ENCODE measurements around the gene INO80D.
"Not testable (repeated sequence)": the region's sequence is repeated elsewhere in the genome, so short reads cannot be mapped to it uniquely, and the experiment has no call there.

DNA sequence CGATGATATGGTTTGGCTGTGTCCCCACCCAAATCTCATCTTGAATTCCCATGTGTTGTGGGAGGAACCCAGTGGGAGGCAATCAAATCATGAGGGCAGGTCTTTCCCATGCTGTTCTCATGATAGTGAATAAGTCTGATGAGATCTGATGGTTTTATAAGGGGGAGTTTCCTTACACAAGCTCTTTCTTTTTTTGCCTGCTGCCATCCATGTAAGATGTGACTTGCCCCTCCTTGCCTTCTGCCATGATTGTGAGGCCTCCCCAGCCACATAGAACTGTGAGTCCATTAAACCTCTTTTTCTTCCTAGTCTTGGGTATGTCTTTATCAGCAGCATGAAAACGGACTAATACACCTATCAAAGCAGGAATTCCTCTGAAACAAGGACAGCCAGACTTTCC is 107.2 kb downstream of the INO80D start:
- not testable (repeated sequence) for TF ChIP-seq EZH2 (IDR thresholded peaks at IDR 0.05; ENCODE audit: low read length, missing control alignments)
- TF ChIP-seq, protein P1, sequence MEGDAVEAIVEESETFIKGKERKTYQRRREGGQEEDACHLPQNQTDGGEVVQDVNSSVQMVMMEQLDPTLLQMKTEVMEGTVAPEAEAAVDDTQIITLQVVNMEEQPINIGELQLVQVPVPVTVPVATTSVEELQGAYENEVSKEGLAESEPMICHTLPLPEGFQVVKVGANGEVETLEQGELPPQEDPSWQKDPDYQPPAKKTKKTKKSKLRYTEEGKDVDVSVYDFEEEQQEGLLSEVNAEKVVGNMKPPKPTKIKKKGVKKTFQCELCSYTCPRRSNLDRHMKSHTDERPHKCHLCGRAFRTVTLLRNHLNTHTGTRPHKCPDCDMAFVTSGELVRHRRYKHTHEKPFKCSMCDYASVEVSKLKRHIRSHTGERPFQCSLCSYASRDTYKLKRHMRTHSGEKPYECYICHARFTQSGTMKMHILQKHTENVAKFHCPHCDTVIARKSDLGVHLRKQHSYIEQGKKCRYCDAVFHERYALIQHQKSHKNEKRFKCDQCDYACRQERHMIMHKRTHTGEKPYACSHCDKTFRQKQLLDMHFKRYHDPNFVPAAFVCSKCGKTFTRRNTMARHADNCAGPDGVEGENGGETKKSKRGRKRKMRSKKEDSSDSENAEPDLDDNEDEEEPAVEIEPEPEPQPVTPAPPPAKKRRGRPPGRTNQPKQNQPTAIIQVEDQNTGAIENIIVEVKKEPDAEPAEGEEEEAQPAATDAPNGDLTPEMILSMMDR (conservative IDR thresholded peaks at IDR 0.05 in 1 of 2, IDR thresholded peaks at IDR 0.05 in 1 of 2; ENCODE audit: low read depth in 1 of 2, low read length in 2 of 2): not testable (repeated sequence)

Data from fibroblast of lung (primary cell).